ENCODE measurements around the gene BRAP.

Gene BRAP

DNA sequence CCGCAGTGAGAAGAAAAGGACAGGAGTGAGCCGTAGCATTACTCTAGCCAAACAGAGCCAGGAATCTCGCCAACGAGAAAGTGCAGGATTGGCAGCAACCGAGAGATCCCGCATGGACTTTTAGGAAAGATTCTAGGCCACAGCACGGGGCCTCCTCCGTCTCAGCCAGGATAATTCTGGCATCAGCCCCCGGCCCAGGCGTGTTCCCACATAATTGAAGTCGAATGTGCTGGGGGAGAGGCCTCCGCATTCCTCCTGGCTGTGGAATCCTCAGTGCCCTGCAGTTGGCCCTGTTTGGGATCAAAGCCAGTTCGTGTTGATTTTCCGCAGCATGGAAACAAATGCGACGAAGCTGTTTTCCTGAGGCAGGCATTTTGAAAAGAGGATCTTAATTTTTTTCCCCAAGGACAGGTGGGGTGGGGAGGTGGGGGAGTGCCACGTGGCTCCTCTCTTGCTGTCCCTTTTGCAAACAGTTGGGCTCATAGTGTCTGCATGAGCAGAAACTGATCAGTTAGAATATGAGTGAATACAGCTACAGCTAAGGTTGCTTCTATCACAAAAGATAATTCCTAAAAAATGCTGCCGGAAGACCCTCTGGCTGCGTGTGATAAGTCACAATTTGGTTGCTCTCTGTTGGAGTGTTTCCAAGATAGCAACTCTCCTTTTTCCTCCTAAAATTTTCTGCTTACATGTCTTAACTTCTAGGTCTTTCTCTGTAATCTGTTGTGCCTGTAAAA lies 49.4 kb downstream of the BRAP start:
- Histone ChIP-seq H2BK15ac (ENCODE audit: low read length) (no peak overlapping the region), H3K27ac (replicated peaks; ENCODE audit: low read length) (peak overlapping the region; percentile 84), H2BK12ac (ENCODE audit: low read length) (no peak overlapping the region), H2BK5ac (ENCODE audit: low read length) (no peak overlapping the region), H3K4me1 (ENCODE audit: control insufficient read depth in 2 of 2, insufficient read depth in 1 of 2, low read depth in 1 of 2, low read length in 2 of 2) (peaks cover 14 to 17% of the 10 kb centered on the region in 2 donors), H3K18ac (ENCODE audit: low read length) (peak overlapping the region; percentile 78), H2AFZ (ENCODE audit: low read length) (peak overlapping the region; percentile 83), H3K9ac (ENCODE audit: low read depth, low read length, poor library complexity) (no peak overlapping the region), H3K36me3 (replicated peaks in 1 of 2; ENCODE audit: control insufficient read depth in 2 of 2, insufficient read depth in 2 of 2, low read length in 2 of 2) (peaks cover 0 to 7% of the 10 kb centered on the region in 2 donors), H3K79me1 (ENCODE audit: low read depth, low read length) (no peaks in the 10 kb centered on the region), H2AK5ac (ENCODE audit: low read depth, low read length) (no peak overlapping the region), H3K27me3 (ENCODE audit: control insufficient read depth in 3 of 3, insufficient read depth in 3 of 3, low read depth in 1 of 3, low read length in 3 of 3) (no peaks in the 10 kb centered on the region), H4K91ac (ENCODE audit: low read depth, low read length, poor library complexity) (no peak overlapping the region), H3K4ac (ENCODE audit: low read length) (no peak overlapping the region), H3K4me2 (ENCODE audit: insufficient read depth, low read length, poor library complexity, severe bottlenecking) (no peak overlapping the region), H3K14ac (ENCODE audit: low read length) (no peak overlapping the region), H3K23ac (ENCODE audit: low read depth, low read length, poor library complexity) (no peak overlapping the region), H4K8ac (ENCODE audit: low read depth, low read length) (no peak overlapping the region), H2BK120ac (ENCODE audit: low read depth, low read length) (no peak overlapping the region), H3K9me3 (replicated peaks in 1 of 2; ENCODE audit: control insufficient read depth in 2 of 2, insufficient read depth in 1 of 2, low read depth in 1 of 2, low read length in 2 of 2) (no peaks in the 10 kb centered on the region), H3K4me3 (ENCODE audit: low read length in 2 of 2) (peak overlapping the region in 1 of 2 donors; percentile 21)
- peak; percentile 52 for DNase-seq (ENCODE audit: low spot score)
- no CpG with 5 or more reads among the region's 19 CpGs for WGBS, 2 donors (ENCODE audit: extremely low coverage in 2 of 2, insufficient read length in 2 of 2, insufficient replicate concordance in 1 of 2)

GRCh38 chr12:111635524-111635923 lies 50.2 kb downstream of the BRAP start:
- no peaks in the 10 kb centered on the region for H3K27me3 ChIP-seq (ENCODE audit: control insufficient read depth in 3 of 3, insufficient read depth in 3 of 3, low read depth in 1 of 3, low read length in 3 of 3)
- no peak for DNase-seq (ENCODE audit: low spot score)

DNA sequence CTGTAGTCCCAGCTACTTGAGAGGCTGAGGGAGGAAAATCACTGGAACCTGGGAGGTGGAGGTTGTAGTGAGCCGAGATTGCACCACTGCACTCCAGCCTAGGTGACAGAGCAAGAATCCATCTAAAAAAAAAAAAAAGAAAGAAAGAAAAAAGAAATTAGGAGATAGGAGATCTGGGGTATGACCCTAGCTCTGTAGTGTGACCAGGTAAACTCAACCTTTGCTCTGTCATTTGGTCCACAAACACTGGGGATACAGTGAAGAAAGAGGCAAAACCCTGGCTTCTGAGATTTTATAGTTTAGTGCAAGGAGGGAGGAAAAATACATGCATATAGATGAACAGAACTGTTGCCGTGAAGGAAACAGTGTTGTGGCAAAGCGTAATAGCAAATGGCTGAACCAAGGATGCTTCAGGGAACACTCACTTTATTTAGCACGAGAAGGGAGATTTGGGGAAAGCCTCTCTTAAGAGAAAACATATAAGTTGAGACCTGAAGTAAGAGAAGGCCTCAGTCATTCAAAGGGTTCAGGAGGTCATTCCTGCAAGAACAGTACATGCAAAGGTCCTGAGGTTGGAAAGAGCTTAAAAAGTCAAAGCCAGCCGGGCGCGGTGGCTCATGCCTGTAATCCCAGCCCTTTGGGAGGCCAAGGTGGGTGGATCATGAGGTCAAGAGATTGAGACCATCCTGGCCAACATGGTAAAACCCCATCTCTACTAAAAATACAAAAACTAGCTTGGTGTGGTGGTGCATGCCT lies 57.1 kb downstream of the BRAP start:
- Histone ChIP-seq H3K9ac (ENCODE audit: low read depth, low read length, poor library complexity) (no peak overlapping the region), H3K23ac (ENCODE audit: low read depth, low read length, poor library complexity) (no peak overlapping the region), H3K4me2 (ENCODE audit: insufficient read depth, low read length, poor library complexity, severe bottlenecking) (no peak overlapping the region), H2BK12ac (ENCODE audit: low read length) (no peak overlapping the region), H3K14ac (ENCODE audit: low read length) (no peak overlapping the region), H3K79me1 (ENCODE audit: low read depth, low read length) (no peaks in the 10 kb centered on the region), H4K8ac (ENCODE audit: low read depth, low read length) (no peak overlapping the region), H3K36me3 (replicated peaks in 1 of 2; ENCODE audit: control insufficient read depth in 2 of 2, insufficient read depth in 2 of 2, low read length in 2 of 2) (no peaks in the 10 kb centered on the region), H2BK5ac (ENCODE audit: low read length) (no peak overlapping the region), H2AFZ (ENCODE audit: low read length) (no peak overlapping the region), H3K4me1 (ENCODE audit: control insufficient read depth in 2 of 2, insufficient read depth in 1 of 2, low read depth in 1 of 2, low read length in 2 of 2) (no peaks in the 10 kb centered on the region), H2BK15ac (ENCODE audit: low read length) (no peak overlapping the region), H2AK5ac (ENCODE audit: low read depth, low read length) (no peak overlapping the region), H3K4ac (ENCODE audit: low read length) (no peak overlapping the region), H3K27ac (replicated peaks; ENCODE audit: low read length) (no peak overlapping the region), H3K27me3 (ENCODE audit: control insufficient read depth in 3 of 3, insufficient read depth in 3 of 3, low read depth in 1 of 3, low read length in 3 of 3) (no peaks in the 10 kb centered on the region), H4K91ac (ENCODE audit: low read depth, low read length, poor library complexity) (no peak overlapping the region), H3K18ac (ENCODE audit: low read length) (no peak overlapping the region), H2BK120ac (ENCODE audit: low read depth, low read length) (no peak overlapping the region), H3K9me3 (replicated peaks in 1 of 2; ENCODE audit: control insufficient read depth in 2 of 2, insufficient read depth in 1 of 2, low read depth in 1 of 2, low read length in 2 of 2) (no peaks in the 10 kb centered on the region), H3K4me3 (ENCODE audit: low read length in 2 of 2) (no peak overlapping the region)
- WGBS, 2 donors (ENCODE audit: extremely low coverage in 2 of 2, insufficient read length in 2 of 2, insufficient replicate concordance in 1 of 2): no CpG with 5 or more reads among the region's 7 CpGs
- no peak for DNase-seq (ENCODE audit: low spot score)

More at GRCh38 chr12:111635524-111635923, 50.2 kb downstream of the BRAP start:
- Histone ChIP-seq H2AK5ac (ENCODE audit: low read depth, low read length) (no peak overlapping the region), H3K27ac (replicated peaks; ENCODE audit: low read length) (peak overlapping the region; percentile 84), H3K79me1 (ENCODE audit: low read depth, low read length) (no peaks in the 10 kb centered on the region), H2AFZ (ENCODE audit: low read length) (peak overlapping the region; percentile 83), H2BK120ac (ENCODE audit: low read depth, low read length) (no peak overlapping the region), H3K9me3 (replicated peaks in 1 of 2; ENCODE audit: control insufficient read depth in 2 of 2, insufficient read depth in 1 of 2, low read depth in 1 of 2, low read length in 2 of 2) (no peaks in the 10 kb centered on the region), H3K23ac (ENCODE audit: low read depth, low read length, poor library complexity) (no peak overlapping the region), H2BK15ac (ENCODE audit: low read length) (no peak overlapping the region), H4K8ac (ENCODE audit: low read depth, low read length) (no peak overlapping the region), H3K18ac (ENCODE audit: low read length) (peak overlapping the region; percentile 78), H3K4ac (ENCODE audit: low read length) (no peak overlapping the region), H2BK5ac (ENCODE audit: low read length) (no peak overlapping the region), H3K9ac (ENCODE audit: low read depth, low read length, poor library complexity) (no peak overlapping the region), H3K4me1 (ENCODE audit: control insufficient read depth in 2 of 2, insufficient read depth in 1 of 2, low read depth in 1 of 2, low read length in 2 of 2) (peaks cover 14 to 17% of the 10 kb centered on the region in 2 donors), H3K14ac (ENCODE audit: low read length) (no peak overlapping the region), H2BK12ac (ENCODE audit: low read length) (no peak overlapping the region), H3K36me3 (replicated peaks in 1 of 2; ENCODE audit: control insufficient read depth in 2 of 2, insufficient read depth in 2 of 2, low read length in 2 of 2) (peaks cover 0 to 2% of the 10 kb centered on the region in 2 donors), H3K4me2 (ENCODE audit: insufficient read depth, low read length, poor library complexity, severe bottlenecking) (no peak overlapping the region), H4K91ac (ENCODE audit: low read depth, low read length, poor library complexity) (peak overlapping the region; percentile 64), H3K4me3 (ENCODE audit: low read length in 2 of 2) (peak overlapping the region in 1 of 2 donors; percentile 21)
- WGBS, 2 donors (ENCODE audit: extremely low coverage in 2 of 2, insufficient read length in 2 of 2, insufficient replicate concordance in 1 of 2): no CpG with 5 or more reads among the region's 8 CpGs

- H4K91ac ChIP-seq (ENCODE audit: low read depth, low read length, poor library complexity): no peak overlapping the region
- no peak overlapping the region for H3K14ac ChIP-seq (ENCODE audit: low read length)
- H2BK120ac ChIP-seq (ENCODE audit: low read depth, low read length): no peak overlapping the region
- no peak overlapping the region for H3K23ac ChIP-seq (ENCODE audit: low read depth, low read length, poor library complexity)
- no peaks in the 10 kb centered on the region for H3K36me3 ChIP-seq (replicated peaks in 1 of 2; ENCODE audit: control insufficient read depth in 2 of 2, insufficient read depth in 2 of 2, low read length in 2 of 2)
- H2AK5ac ChIP-seq (ENCODE audit: low read depth, low read length): no peak overlapping the region
- H2BK12ac ChIP-seq (ENCODE audit: low read length): no peak overlapping the region
- no peak overlapping the region for H3K4me2 ChIP-seq (ENCODE audit: insufficient read depth, low read length, poor library complexity, severe bottlenecking)
- H4K8ac ChIP-seq (ENCODE audit: low read depth, low read length): no peak overlapping the region
- H3K79me1 ChIP-seq (ENCODE audit: low read depth, low read length): no peaks in the 10 kb centered on the region
- no peak for DNase-seq (ENCODE audit: low spot score)
- H3K27me3 ChIP-seq (ENCODE audit: control insufficient read depth in 3 of 3, insufficient read depth in 3 of 3, low read depth in 1 of 3, low read length in 3 of 3): no peaks in the 10 kb centered on the region
- no CpG with 5 or more reads among the region's 6 CpGs for WGBS, 2 donors (ENCODE audit: extremely low coverage in 2 of 2, insufficient read length in 2 of 2, insufficient replicate concordance in 1 of 2)
- H3K9ac ChIP-seq (ENCODE audit: low read depth, low read length, poor library complexity): no peak overlapping the region
- H3K27ac ChIP-seq (replicated peaks; ENCODE audit: low read length): no peak overlapping the region
- no peaks in the 10 kb centered on the region for H3K9me3 ChIP-seq (replicated peaks in 1 of 2; ENCODE audit: control insufficient read depth in 2 of 2, insufficient read depth in 1 of 2, low read depth in 1 of 2, low read length in 2 of 2)
- no peak overlapping the region for H2AFZ ChIP-seq (ENCODE audit: low read length)
- no peak overlapping the region for H3K18ac ChIP-seq (ENCODE audit: low read length)
- H2BK5ac ChIP-seq (ENCODE audit: low read length): no peak overlapping the region
- no peak overlapping the region for H2BK15ac ChIP-seq (ENCODE audit: low read length)
- no peaks in the 10 kb centered on the region for H3K4me1 ChIP-seq (ENCODE audit: control insufficient read depth in 2 of 2, insufficient read depth in 1 of 2, low read depth in 1 of 2, low read length in 2 of 2)
- H3K4me3 ChIP-seq (ENCODE audit: low read length in 2 of 2): no peak overlapping the region
- no peak overlapping the region for H3K4ac ChIP-seq (ENCODE audit: low read length)
Measured at GRCh38 chr12:111626230-111626629, 59.5 kb downstream of the BRAP start.

Measured in neuronal stem cell (in vitro differentiated cells).